Left kidney (tissue), 2 donors: ENCODE measurements around the gene MRPL44. TPM values are rescaled to one million over a fixed set of nuclear protein-coding genes. Genes with fewer than 3 reads are reported as not detected.
"Not testable (repeated sequence)": the region's sequence is repeated elsewhere in the genome, so short reads cannot be mapped to it uniquely, and the experiment has no call there.

Experiments used
- DNase-seq: peaks from one replicate; pipeline ENCODE4 v3.0.0-alpha.2; 2013
- polyA plus RNA-seq: library from polyadenylated mRNA; unstranded; fragments of 120-200 nt; gene quantifications from one replicate; pipeline ENCODE4 v1.2.1, GENCODE V29; 2013; ENCODE audit not compliant: insufficient read length

The MRPL44 gene
- polyA plus RNA-seq, 1 donor, result 37.3 TPM

GRCh38 chr2:223969856-223970255 is 12.6 kb downstream of the MRPL44 start:
- no peak for DNase-seq

- DNase-seq, result peak; percentile 62
Observed at GRCh38 chr2:223970343-223971128, 13.3 kb downstream of the MRPL44 start.

- no peak for DNase-seq
Observed at GRCh38 chr2:223971731-223972130, 14.5 kb downstream of the MRPL44 start.

GRCh38 chr2:223972656-223973102 is 15.4 kb downstream of the MRPL44 start:
- DNase-seq, result no peak

GRCh38 chr2:223973606-223974005 is 16.3 kb downstream of the MRPL44 start:
- no peak for DNase-seq

GRCh38 chr2:223976635-223977226 is 19.5 kb downstream of the MRPL44 start:
- DNase-seq, result no peak

- no peak for DNase-seq
Observed at GRCh38 chr2:223978451-223978850, 21.2 kb downstream of the MRPL44 start.

GRCh38 chr2:223979730-223980396 is 22.6 kb downstream of the MRPL44 start:
- no peak for DNase-seq

GRCh38 chr2:223980397-223980735 is 23.1 kb downstream of the MRPL44 start:
- no peak for DNase-seq

GRCh38 chr2:223980803-223981202 is 23.5 kb downstream of the MRPL44 start:
- DNase-seq, result no peak

GRCh38 chr2:223981241-223981640 is 24.0 kb downstream of the MRPL44 start:
- no peak for DNase-seq

GRCh38 chr2:223989206-223989855 is 32.1 kb downstream of the MRPL44 start:
- no peak for DNase-seq

GRCh38 chr2:223989856-223990232 is 32.6 kb downstream of the MRPL44 start:
- no peak for DNase-seq

- no peak for DNase-seq
Observed at GRCh38 chr2:223991611-223992010, 34.3 kb downstream of the MRPL44 start.

GRCh38 chr2:223993634-223994232 is 36.5 kb downstream of the MRPL44 start:
- DNase-seq, result peak; percentile 83

GRCh38 chr2:223994562-223995162 is 37.4 kb downstream of the MRPL44 start:
- no peak for DNase-seq

GRCh38 chr2:223995569-223995968 is 38.3 kb downstream of the MRPL44 start:
- DNase-seq, result no peak

GRCh38 chr2:223996391-223996790 is 39.1 kb downstream of the MRPL44 start:
- no peak for DNase-seq

- DNase-seq, result no peak
Observed at GRCh38 chr2:223997938-223998337, 40.7 kb downstream of the MRPL44 start.

GRCh38 chr2:223998948-223999347 is 41.7 kb downstream of the MRPL44 start:
- no peak for DNase-seq

- no peak for DNase-seq
Observed at GRCh38 chr2:223999862-224000261, 42.6 kb downstream of the MRPL44 start.

- not testable (repeated sequence) for DNase-seq
Observed at GRCh38 chr2:224000662-224001061, 43.4 kb downstream of the MRPL44 start.
